HG03159 (cell line): ENCODE measurements around the gene SH3RF3.
"Not testable (repeated sequence)": the region's sequence is repeated elsewhere in the genome, so short reads cannot be mapped to it uniquely, and the experiment has no call there.

Experiments used
- ATAC-seq: cut with Tn5 transposase; IDR thresholded peaks from one replicate; pipeline ENCODE4 v1.9.1; 2021; ENCODE audit warnings: mild to moderate bottlenecking, moderate library complexity; ENCODE audit not compliant: unreplicated experiment

The SH3RF3 gene

DNA sequence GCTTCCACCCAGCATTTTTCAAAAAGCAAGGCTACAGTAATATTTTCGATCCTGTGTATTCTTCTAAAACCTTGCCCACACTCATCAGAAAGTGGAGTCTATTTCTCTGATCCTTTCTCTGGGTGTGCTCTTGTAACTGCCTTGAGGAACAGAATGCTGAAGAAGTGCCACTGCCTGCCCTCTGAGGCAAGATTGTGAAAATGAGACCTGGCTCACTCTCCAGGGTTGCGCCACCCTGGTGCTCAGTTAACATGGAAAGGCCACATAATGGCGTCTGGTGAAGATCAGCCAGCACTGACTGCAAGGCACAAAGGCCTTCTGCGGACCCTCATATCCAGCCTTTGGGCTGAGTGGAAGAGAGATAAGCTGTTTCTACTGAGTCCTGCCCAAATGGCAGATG is 11.2 kb upstream of the SH3RF3 start:
- no peak for ATAC-seq

DNA sequence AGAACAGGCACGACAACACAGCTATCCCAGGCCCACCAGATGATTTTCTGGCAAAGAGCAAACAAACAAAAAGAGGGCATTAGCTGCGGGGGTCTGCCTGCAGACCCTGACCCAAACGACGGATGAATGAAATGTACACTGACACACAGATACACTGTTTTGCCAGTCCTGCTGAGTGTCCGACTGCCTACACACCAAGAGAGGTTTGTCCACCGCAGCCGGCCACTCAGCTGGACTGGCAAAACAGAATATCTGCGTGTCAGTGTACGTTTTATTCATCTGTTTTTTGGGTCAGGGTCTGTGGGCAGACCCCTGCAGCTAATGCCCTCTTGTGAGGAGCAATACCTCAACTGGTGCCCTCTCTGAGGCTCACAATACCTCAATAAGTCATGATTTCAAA is 10.7 kb upstream of the SH3RF3 start:
- ATAC-seq: no peak

DNA sequence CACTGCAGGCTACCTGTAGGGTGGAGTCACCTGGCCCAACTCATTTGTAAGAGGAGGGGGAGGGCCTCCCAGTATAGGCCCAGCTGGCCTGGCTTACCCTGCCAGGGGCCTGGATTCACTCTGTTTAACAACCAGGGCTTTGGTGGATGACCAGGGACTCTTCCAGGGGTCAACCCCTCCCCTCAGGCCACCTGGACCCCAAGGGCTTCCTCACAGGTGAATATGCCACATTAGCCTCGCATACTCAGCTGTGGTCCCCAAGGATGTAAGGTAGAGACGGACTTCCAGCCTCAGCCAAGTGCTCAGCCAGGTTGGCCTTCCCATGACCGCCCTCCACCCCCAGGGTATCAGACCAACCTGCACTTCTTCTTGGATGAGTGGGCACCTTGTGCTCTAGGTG is 8.8 kb upstream of the SH3RF3 start:
- ATAC-seq: no peak

DNA sequence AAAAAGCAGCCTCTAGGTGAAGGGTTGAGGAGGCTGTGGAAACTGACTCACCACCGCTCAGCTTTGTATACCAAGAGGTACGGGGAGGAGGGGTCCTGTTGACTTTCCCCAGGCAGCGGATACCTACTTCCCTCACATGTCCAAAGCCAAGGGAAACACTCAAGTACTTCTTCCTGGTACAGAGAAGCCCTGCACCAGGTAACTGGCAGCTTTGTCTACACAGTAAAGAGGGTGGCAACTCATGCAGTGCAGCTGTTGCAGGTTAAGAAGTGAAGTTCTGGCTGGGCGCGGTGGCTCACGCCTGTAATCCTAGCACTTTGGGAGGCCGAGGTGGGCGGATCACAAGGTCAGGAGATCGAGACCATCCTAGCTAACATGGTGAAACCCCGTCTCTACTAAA is 8.3 kb upstream of the SH3RF3 start:
- ATAC-seq: not testable (repeated sequence)

DNA sequence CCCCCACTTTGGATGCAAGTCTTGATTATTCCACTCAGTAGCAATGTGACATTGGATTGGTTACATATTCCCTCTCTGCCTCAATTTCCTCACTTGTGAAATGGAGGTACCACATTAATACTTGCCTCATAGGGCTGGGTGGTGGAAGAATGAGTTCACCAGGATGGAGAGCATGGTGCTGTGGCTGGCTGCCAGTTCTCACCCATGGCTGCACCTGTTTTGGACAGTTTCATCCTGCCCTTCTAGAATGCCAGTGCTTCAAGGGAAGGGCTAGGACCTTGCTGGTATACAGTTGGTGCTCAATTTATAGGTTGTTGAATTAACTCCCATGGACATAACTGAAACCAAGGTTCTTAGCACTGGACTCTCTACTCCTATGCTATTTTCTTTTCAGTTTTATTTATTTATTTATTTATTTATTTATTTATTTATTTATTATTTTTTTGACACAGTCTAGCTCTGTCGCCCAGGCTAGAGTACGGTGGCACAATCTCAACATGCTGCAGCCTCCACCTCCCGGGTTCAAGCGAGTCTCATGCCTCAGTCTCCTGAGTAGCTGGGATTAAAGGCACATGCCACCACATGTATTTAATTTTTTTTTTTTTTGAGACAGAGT is 5.3 kb upstream of the SH3RF3 start:
- ATAC-seq: no peak

DNA sequence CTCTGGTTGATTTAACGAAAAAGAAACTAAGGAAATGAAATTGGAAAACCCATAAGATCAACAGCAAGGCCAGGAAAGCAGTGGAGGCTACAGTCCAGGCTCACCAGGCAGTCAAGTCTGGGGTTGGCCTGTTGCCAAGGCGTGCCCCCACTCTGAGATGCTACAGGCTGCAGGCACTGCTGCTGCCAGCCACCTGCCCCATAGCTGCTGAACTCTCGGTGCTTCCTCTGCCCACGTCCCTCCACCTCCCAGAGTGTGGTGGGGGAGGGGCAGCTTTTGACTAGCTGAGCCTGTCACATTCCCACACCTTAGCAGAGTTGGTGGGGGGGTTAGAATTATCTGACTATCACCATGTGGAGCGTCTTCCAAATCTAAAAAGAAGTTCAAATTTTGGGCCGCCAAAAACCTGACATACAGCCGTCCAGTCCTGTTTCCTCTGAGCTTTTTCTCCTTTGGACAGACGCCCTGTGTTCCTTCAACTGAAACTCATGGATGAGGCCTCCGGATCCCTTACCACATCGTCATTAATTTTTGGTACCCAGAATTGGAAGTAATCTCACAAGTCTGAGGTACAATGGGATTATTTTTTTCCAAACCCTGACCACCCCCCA is 3.9 kb upstream of the SH3RF3 start:
- no peak for ATAC-seq

DNA sequence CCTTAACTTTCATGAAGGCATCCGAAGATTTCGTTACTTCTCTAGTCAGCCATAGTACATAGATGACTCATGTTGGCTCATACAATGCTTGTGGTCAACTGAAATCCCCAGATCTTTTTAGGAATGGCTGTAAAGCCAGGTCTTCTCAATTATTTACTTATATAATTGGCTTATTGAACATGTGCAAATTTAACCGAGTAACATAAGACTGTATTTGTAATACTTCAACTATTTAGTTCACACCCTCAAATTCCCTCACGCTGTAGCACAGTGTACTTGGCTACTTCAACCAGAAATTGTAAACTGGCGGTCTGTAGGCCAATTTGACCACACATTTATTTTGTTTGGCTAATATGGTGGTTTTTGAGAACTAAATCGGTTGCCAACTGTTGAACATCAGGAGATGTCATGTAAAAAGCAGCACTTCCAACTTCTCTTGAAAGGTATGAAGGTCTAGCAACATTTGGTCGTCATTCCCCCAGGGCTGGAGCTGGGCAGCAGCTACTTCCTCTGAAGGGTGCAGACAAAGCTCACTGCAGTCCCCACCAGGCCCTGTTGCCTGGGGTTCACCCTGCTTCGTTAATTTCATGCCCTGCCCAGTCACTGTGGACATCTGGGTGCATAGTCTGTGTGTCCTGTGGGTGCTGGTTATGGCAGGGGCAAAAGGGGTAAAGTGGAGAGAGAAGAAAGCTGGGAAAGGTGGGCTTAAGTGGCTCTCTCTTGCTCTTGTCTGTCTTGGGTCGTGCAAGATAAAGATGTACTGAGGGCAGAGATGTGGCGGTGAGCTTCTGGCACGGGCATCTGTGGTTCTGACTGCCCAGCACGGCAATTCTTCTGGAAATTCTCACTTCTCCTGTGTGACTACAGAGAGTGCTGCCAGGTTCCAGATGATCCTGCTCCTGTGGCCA is 3.2 kb upstream of the SH3RF3 start:
- ATAC-seq: no peak

DNA sequence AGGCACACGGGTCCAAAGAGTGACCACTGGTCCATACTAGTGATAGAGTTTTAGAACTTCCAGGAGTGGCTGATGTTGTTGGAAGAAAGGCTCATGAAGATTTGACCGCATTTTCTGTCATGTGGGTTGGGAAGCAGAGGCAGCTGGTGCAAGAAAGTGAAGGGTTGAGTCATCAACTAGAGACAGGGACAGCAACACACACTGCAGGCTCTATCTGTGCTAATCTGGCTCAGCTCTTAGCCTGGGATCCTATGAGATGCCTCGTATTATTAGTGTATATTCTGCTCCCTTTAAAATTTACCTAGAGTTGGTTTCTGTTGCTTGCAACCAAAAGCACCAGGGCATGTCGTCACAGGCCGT is 2.5 kb upstream of the SH3RF3 start:
- no peak for ATAC-seq

DNA sequence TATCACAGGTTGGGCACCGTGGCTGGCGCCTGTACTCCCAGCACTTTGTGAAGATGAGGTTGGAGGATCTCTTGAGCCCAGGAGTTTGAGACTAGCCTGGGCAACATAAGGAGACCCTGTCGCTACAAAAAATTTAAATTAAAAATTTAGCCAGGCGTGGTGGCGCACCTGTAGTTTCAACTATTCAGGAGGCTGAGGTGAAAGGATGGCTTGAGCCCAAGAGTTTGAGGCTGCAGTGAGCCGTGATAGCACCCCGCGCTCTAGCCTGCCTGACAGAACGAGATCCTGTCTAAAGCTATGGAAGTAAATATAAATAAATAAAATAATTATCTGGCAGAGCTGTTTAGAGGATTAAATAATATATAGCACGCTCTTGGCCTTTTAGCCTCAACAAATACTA is 1.4 kb upstream of the SH3RF3 start:
- ATAC-seq: no peak

DNA sequence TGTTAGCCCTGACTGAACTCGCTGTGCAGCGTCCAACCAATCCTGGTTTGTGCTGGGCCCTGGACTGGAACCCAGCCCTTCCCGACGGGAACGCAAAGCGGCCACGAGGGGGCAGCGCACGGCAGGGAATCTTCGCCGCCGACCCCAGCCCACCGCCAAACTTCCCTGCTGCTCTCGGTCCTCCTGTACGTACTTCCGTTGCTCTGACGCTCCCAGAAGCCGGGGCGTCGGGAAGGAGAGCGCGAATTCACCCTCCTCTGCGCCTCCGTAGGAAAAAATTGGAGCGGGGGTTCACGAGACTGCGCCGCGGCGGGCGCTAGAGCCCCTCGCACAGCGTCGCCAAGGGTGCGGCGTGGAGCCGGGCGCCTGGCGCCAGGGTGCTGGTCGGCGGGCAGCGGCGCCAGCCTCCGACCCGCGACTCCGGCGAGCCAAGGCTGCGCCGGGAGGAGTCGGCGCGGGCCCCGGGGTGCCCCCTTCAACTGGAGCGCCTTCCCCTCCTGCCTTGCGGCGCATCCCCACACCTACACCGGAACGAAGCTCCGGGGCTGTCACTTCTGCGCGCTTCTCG is 873 bp upstream of the SH3RF3 start:
- no peak for ATAC-seq

DNA sequence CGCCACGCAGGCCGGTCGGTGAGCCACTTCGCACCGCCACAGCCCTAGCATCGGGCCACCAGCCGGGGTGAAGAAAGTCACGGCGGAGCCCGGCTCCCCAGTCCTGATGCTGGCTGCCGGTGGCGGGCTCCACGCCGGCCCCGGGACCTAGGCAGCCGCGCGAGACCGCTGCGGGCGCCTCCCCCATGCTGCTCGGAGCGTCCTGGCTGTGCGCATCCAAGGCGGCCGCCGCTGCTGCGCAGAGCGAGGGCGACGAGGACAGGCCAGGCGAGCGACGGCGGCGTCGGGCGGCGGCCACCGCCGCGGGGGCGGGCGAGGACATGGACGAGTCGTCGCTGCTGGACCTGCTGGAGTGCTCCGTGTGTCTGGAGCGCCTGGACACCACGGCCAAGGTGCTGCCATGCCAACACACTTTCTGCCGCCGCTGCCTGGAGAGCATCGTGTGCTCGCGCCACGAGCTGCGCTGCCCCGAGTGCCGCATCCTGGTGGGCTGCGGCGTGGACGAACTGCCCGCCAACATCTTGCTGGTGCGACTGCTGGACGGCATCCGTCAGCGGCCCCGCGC is 433 bp downstream of the SH3RF3 start:
- ATAC-seq: no peak

DNA sequence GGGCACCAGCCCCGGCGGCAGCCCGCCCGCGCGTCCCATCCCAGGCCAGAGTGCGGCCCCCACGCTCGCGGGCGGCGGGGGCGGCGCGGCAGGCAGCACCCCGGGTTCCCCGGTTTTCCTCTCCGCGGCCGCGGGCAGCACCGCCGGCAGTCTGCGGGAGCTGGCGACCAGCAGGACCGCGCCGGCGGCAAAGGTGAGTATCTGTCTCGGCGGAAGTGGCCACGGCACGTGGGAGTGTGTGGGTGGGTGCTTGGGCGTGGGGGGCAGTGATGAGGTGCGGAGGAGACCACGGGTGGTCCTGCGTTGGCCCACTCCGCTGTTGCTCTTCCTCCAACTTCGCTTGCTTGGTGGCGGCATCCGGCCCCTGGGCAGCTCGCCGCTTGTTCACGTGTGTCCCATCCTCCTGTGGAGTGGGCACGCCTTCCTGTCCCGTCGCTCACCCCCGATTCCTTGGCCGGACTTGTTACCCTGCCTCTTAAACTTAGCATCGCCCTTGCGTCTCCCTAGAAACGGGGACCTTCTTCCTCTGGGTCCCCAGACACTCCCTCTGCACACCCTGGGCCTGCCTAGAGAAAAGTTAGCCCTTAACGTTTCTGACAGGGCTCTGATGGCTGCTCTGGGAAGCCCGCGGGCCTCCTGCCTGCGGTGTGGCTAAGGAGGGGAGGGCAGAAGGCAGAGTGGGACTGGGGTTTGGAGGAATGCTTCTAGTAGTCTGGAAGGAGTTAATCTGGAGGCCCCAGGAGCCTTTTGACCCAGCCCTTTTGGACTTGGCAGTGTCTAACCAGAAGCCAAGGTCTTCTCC is 1.1 kb downstream of the SH3RF3 start:
- no peak for ATAC-seq

DNA sequence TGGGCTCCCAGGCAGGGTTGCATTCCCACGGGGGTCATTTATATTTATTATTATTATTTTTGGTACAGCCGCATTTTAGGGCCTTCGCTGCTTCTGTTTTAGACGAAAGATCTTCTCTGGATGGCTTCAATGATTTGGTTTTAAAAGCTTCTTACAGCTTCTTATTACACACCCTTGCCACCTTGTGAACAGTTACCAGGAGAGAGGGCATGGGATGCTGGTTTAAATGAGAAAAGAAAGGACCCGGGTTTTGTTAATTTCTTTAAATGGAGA is 1.7 kb downstream of the SH3RF3 start:
- no peak for ATAC-seq

DNA sequence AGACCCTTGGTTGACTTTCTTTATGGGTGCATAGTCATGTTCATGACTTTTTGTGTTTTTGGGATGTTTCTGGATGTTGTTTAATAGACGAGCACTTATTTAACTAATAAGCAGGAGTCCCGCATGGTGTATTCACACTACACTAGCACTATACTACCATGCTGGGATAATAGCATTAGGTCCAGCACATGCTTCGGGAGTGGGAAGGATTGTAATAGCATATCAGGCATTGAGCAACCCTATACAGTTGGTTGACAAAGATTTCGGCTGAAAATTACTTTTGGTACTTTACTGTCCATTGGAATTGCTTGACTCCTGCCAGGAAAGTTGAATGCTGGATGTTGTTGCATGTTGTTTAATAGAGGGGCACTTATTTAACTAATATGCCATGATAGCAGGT is 2.8 kb downstream of the SH3RF3 start:
- ATAC-seq: no peak

DNA sequence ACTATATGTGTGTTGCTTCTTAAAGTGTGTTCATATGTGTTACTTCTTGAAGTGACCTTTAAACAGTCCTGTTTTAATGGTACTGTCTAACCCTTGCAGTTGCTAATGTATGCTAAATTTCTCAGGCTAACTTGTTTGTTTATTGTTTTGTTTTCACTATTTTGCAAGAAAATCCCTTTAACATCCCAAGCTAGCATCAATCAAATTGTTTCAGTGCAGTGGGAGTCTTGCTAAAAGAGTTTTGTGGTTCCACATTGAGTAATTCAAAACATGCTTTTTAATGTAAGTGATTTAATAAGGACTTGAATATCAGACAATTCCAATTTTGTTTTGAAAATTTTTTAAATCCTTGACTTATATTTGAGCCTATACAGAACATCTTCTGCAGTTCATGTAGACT is 3.6 kb downstream of the SH3RF3 start:
- ATAC-seq: no peak

DNA sequence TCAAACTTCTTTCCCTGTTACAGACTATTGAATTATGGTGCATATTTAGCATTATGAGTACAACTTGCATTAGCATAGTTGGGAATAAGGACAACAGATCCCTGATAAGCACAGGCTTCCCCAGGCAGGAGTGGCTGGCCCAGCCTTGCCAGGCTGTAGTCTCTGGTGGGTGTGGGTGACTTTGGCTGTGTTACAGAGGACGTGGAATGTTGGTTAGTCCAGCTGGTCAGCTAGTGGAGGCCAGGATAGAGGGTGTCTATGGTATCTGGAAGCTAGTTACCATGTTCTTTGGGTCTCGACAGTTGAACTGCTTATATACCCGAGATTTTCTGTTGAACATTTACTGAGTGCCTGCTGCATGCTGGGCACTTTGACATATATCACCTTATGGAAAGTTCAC is 4.7 kb downstream of the SH3RF3 start:
- ATAC-seq: no peak

DNA sequence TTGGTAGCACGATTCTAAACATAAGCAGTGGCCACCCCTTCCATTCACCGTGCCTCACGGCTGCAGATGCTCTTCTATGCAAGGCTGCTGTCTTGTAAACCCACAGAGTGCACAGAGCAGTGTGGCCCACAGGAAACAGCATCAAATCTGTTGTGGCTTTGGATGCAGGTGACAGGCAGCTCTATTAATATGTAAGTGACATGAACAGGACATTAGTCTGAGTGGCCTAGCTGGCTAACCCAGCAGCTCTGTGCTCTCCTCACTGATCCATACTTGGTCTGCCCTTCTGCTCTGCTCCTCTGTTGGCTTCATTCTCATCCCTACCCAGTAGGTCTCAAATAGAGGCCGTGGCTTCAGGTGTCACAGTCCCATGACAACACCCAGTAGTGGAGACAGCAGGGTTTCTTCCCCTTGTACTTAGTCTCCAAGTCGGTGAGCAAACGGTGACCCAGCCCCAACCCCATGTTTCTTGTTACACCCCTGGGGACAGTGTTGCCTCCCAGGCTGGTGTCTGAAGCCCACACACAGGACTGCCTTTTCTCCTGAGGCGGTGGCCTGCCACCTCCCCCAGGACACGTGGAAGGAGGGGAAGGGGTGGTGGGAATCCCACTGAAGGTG is 5.8 kb downstream of the SH3RF3 start:
- ATAC-seq: peak; percentile 56

DNA sequence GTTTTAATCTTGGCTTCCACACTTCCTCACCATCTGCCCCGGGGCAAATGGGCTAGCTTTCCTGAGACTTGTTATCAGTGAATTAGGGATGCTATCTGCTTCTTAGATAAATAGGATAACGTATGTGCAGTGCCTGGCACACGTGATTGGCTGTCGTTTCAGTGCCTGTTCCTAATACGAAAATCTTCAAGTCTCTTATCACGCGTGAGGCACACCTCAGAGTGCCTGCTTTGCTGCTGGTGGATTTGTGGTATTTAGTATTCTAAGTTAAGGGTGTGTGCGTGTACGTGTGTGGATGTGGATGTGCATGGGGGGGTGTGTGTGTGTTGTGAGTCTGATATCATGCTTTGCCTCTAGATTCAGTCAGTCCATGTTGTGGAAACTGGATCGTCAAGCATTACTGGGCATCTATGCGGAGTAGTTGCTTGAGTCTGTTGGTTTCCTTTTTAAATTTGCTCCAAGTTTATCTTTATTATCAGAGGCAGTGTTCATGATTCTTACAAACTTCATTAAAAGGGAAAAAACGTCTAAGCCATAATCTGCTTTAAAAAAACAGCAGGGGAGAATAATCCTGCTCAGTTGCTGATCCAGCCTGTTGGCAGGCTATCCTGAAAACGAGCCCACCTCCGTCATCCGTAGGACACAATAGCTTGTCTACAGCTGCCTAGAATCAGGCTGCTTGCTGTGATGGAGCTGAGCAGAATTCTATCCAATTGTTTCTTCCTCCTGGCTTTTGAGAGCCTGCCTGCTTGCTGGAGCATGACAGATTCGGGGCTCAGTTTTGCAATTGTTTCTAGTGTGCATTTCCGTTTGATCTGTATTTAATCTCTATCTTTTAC is 6.6 kb downstream of the SH3RF3 start:
- no peak for ATAC-seq

DNA sequence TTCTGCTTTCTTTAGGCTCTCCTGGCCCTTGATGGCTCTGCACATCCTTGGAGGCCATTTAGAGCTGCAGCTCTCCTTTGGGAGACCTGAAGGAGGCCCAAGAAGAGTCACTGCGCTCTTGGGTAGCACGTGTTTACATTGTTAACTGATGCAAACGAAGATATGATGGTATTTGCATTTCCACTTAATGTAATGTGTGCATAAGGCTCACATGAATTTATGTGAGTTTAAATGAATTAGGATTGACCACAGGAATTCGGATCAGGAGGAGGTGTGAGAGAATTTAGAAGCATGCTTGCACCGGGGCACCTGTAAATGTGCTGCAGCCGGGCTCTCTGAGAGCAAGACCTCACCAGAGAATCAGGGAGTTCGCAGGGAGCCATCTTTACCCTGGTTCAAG is 7.5 kb downstream of the SH3RF3 start:
- no peak for ATAC-seq

DNA sequence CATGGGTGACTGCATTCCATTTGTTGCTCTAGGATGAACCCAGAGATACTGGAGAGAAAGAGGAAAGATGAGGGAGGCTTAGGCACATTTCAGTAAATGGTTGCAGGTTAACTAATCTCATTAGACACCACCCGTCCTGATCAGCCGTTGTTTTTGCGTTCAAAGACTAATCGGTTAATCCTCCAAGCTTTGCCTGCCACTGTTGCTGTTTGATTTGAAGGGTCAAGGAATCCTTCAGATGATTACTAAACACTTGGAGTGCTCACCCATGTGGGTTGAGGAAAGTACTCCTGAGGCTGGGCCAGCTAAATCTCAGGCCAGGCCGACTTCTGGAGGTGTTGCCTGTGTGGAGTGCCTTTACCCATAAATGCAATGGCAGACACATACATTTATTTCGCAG is 8.6 kb downstream of the SH3RF3 start:
- ATAC-seq: no peak
